Heart left ventricle (tissue), 13 donors: Measurements from ENCODE around the gene ADIPOR1.

Source experiments
- POLR2A ChIP-seq, 2 donors: fragments of 450-650 bp; IDR thresholded peaks; one replicate each; pipeline ENCODE4 v1.6.1; 2017; ENCODE audit warnings: antibody characterized with exemption in 2 of 2, mild to moderate bottlenecking in 2 of 2, moderate library complexity in 2 of 2
- TF ChIP-seq, protein P1 (sequence below), 12 donors: fragments of 200-600 bp; sonication (generic) in 4 of 12; IDR thresholded peaks; one replicate each; pipeline versions ENCODE4 v1.5.0 to v1.8.0; 2018 to 2022; ENCODE audit warnings: antibody characterized with exemption in 12 of 12, mild to moderate bottlenecking in 5 of 12
- donor health status: ischemic (EF 13 %, LVEDD 7.1; RV severe dilation, severe dysfunction).
- donor health status: DM: no; HTN: yes; CAD: no.
- donor health status: DM: no; HTN: no; CAD: no.
- donor health status: ischemic (EF 25% LVEDD 6.9; RV normal size, moderate dysfunction).
- donor health status: ischemic (EF 25% LVEDD 5.7; RV mildly dilated, moderate dysfunction).
- donor health status: ischemic (EF 35%, LVEDD 5.7; RV mildly dilated, moderate dysfunction).
- donor health status: nonischemic (EF 11% LVEDD 7.7; RV severe dilation, severe dysfunction).
- donor health status: DM: yes; HTN: yes; CAD: no.
- donor health status: PGD.
- donor health status: ischemic (EF 29% LVEDD 5.4; RV normal size, mild dysfunction).
- donor health status: nonischemic (EF 23%, LVEDD 6.1; RV moderate dilation, normal function).

DNA sequence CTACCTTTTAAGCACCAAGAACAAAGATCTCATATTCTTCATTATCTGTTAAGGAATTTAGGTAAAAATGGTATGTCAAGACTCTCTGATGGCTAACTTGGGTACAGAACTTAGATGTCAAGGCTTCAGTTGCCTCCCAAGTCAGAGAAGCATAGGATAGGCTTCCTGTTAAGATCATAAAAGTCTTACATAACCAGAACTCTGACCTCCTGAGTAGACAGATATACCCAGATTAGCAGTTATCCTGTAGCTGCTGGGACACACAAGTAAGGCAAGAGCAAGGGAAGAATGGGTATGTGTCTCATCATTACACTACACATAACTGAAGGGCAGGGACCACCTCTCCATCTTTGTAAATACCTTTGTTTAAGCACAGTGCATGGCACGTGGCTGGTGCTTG, 15.7 kb downstream of the ADIPOR1 start:
- no peak for TF ChIP-seq POLR2A (IDR thresholded peaks at IDR 0.05)
- TF ChIP-seq, protein P1, sequence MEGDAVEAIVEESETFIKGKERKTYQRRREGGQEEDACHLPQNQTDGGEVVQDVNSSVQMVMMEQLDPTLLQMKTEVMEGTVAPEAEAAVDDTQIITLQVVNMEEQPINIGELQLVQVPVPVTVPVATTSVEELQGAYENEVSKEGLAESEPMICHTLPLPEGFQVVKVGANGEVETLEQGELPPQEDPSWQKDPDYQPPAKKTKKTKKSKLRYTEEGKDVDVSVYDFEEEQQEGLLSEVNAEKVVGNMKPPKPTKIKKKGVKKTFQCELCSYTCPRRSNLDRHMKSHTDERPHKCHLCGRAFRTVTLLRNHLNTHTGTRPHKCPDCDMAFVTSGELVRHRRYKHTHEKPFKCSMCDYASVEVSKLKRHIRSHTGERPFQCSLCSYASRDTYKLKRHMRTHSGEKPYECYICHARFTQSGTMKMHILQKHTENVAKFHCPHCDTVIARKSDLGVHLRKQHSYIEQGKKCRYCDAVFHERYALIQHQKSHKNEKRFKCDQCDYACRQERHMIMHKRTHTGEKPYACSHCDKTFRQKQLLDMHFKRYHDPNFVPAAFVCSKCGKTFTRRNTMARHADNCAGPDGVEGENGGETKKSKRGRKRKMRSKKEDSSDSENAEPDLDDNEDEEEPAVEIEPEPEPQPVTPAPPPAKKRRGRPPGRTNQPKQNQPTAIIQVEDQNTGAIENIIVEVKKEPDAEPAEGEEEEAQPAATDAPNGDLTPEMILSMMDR (IDR thresholded peaks at IDR 0.05), result no peak
